Parathyroid adenoma (tissue), 2 donors: ENCODE measurements around the gene PGM2.

Experiments used
- H2AFZ ChIP-seq: fragments of 300-600 bp; sonication (generic); one replicate; pipeline ENCODE4 v1.7.0; 2017; ENCODE audit warnings: antibody characterized with exemption, mild to moderate bottlenecking
- H3K27ac ChIP-seq: fragments of 300-600 bp; sonication (generic); one replicate; pipeline ENCODE4 v1.7.0; 2017
- H3K27me3 ChIP-seq: fragments of 300-600 bp; sonication (generic); one replicate; pipeline ENCODE4 v1.7.0; 2017; ENCODE audit warnings: low read length; ENCODE audit not compliant: control insufficient read depth, insufficient read depth
- H3K36me3 ChIP-seq: fragments of 300-600 bp; sonication (generic); one replicate; pipeline ENCODE4 v1.7.0; 2017; ENCODE audit warnings: low read length; ENCODE audit not compliant: control insufficient read depth, insufficient read depth
- H3K4me1 ChIP-seq: fragments of 300-600 bp; sonication (generic); one replicate; pipeline ENCODE4 v1.7.0; 2017; ENCODE audit warnings: control low read depth
- H3K4me2 ChIP-seq: fragments of 300-600 bp; sonication (generic); one replicate; pipeline ENCODE4 v1.7.0; 2017; ENCODE audit warnings: low read length
- H3K4me3 ChIP-seq: fragments of 300-600 bp; sonication (generic); one replicate; pipeline ENCODE4 v1.7.0; 2017; ENCODE audit warnings: low read depth, low read length
- H3K79me2 ChIP-seq: fragments of 300-600 bp; sonication (generic); one replicate; pipeline ENCODE4 v1.7.0; 2017; ENCODE audit warnings: control low read depth
- H3K9ac ChIP-seq: fragments of 300-600 bp; sonication (generic); one replicate; pipeline ENCODE4 v1.7.0; 2017; ENCODE audit warnings: mild to moderate bottlenecking
- H3K9me3 ChIP-seq: fragments of 300-600 bp; sonication (generic); one replicate; pipeline ENCODE4 v1.7.0; 2017; ENCODE audit warnings: low read length; ENCODE audit not compliant: control insufficient read depth
- TF ChIP-seq, protein P1 (sequence below): fragments of 300-600 bp; sonication (generic); IDR thresholded peaks from one replicate; pipeline ENCODE4 v1.7.0; 2017; ENCODE audit warnings: antibody characterized with exemption, mild to moderate bottlenecking
- donor health status: primary hyperparathyroidism.

The PGM2 gene

GRCh38 chr4:37844204-37844603, 17.7 kb downstream of the PGM2 start:
- no peak overlapping the region for H3K27ac ChIP-seq
- H3K9me3 ChIP-seq: no peaks in the 10 kb centered on the region
- H3K36me3 ChIP-seq: no peaks in the 10 kb centered on the region

DNA sequence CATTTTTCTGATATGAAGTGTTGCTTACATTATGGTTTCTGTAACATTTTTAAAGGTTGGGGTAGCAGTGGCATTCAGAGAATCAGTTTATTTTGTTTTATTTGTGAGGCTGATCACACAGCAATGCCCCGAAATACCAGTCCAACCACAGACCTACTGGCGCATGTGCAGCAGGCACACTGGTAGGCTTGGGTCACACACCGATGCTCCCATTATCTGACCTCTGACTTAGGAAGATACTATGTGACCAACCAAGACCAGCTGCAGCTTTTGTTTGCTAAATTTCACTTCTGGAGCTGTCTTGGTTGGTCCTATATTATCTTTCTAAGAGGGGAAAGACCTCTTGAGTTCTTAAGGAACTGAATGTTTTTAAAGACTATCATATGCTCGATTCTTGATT, 18.7 kb downstream of the PGM2 start:
- no peak overlapping the region for H3K4me3 ChIP-seq
- H3K9ac ChIP-seq: no peak overlapping the region
- no peaks in the 10 kb centered on the region for H3K4me1 ChIP-seq
- H3K79me2 ChIP-seq: no peaks in the 10 kb centered on the region
- H3K27me3 ChIP-seq: no peaks in the 10 kb centered on the region
- H3K9me3 ChIP-seq: no peaks in the 10 kb centered on the region
- H3K27ac ChIP-seq: no peak overlapping the region
- H3K4me2 ChIP-seq: no peak overlapping the region
- H2AFZ ChIP-seq: no peak overlapping the region
- TF ChIP-seq, protein P1, sequence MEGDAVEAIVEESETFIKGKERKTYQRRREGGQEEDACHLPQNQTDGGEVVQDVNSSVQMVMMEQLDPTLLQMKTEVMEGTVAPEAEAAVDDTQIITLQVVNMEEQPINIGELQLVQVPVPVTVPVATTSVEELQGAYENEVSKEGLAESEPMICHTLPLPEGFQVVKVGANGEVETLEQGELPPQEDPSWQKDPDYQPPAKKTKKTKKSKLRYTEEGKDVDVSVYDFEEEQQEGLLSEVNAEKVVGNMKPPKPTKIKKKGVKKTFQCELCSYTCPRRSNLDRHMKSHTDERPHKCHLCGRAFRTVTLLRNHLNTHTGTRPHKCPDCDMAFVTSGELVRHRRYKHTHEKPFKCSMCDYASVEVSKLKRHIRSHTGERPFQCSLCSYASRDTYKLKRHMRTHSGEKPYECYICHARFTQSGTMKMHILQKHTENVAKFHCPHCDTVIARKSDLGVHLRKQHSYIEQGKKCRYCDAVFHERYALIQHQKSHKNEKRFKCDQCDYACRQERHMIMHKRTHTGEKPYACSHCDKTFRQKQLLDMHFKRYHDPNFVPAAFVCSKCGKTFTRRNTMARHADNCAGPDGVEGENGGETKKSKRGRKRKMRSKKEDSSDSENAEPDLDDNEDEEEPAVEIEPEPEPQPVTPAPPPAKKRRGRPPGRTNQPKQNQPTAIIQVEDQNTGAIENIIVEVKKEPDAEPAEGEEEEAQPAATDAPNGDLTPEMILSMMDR: no peak
- H3K36me3 ChIP-seq: no peaks in the 10 kb centered on the region

More at GRCh38 chr4:37844204-37844603, 17.7 kb downstream of the PGM2 start:
- Histone ChIP-seq H3K9ac (no peak overlapping the region), H3K79me2 (no peaks in the 10 kb centered on the region), H3K4me2 (no peak overlapping the region), H3K4me1 (no peaks in the 10 kb centered on the region), H3K4me3 (no peak overlapping the region), H3K27me3 (no peaks in the 10 kb centered on the region), H2AFZ (no peak overlapping the region)
- TF ChIP-seq, protein P1: no peak

DNA sequence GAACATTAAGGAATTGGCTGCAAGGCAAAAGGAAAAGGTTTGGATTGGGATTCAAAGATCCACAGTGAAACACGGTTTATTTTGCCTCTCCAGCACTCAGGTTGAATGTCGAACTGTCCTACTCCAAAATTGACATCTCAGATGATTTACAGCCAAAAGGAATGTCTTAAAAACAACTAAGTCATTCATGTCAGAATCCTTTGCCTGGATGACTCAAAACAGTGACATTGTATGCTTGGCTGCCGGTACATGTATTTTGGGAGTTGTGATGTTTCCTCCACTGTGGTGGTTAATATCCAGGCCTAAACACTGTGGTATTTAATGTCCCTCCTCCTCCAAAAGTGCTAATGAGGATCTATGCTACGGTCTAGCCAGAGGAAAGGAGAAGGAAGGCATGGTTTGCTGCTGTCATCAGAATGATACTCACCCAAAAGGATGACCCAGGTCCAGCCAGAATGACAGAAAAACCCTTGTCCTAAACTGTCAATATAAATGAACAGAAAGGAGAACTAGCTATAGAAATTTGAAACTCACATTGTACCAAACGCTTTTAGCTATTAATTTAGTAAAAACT, 20.9 kb downstream of the PGM2 start:
- no peaks in the 10 kb centered on the region for H3K36me3 ChIP-seq

GRCh38 chr4:37852376-37852775, 25.9 kb downstream of the PGM2 start:
- no peak overlapping the region for H3K4me2 ChIP-seq
- H3K4me1 ChIP-seq: no peaks in the 10 kb centered on the region
- no peaks in the 10 kb centered on the region for H3K36me3 ChIP-seq
- no peak overlapping the region for H2AFZ ChIP-seq
- no peak overlapping the region for H3K27ac ChIP-seq
- no peaks in the 10 kb centered on the region for H3K27me3 ChIP-seq
- TF ChIP-seq, protein P1: no peak
- H3K4me3 ChIP-seq: no peak overlapping the region
- H3K9me3 ChIP-seq: no peaks in the 10 kb centered on the region
- H3K9ac ChIP-seq: no peak overlapping the region
- H3K79me2 ChIP-seq: no peaks in the 10 kb centered on the region

More for the DNA sequence above, 20.9 kb downstream of the PGM2 start:
- H3K4me3 ChIP-seq: no peak overlapping the region
- H3K9ac ChIP-seq: no peak overlapping the region
- H3K27me3 ChIP-seq: no peaks in the 10 kb centered on the region
- H3K4me2 ChIP-seq: no peak overlapping the region
- H3K9me3 ChIP-seq: no peaks in the 10 kb centered on the region
- TF ChIP-seq, protein P1: no peak
- H3K27ac ChIP-seq: no peak overlapping the region
- no peaks in the 10 kb centered on the region for H3K4me1 ChIP-seq
- H2AFZ ChIP-seq: no peak overlapping the region
- no peaks in the 10 kb centered on the region for H3K79me2 ChIP-seq

- Histone ChIP-seq H3K27me3 (no peaks in the 10 kb centered on the region), H3K27ac (no peak overlapping the region), H3K4me2 (no peak overlapping the region), H3K36me3 (no peaks in the 10 kb centered on the region), H3K4me1 (no peaks in the 10 kb centered on the region), H3K9me3 (no peaks in the 10 kb centered on the region), H2AFZ (no peak overlapping the region), H3K9ac (no peak overlapping the region), H3K79me2 (no peaks in the 10 kb centered on the region), H3K4me3 (no peak overlapping the region)
- TF ChIP-seq, protein P1: no peak
Measured at GRCh38 chr4:37858112-37858511, 31.6 kb downstream of the PGM2 start.
